RPMI7951 (cell line): ENCODE measurements around the gene LAMA1. TPM values are rescaled to one million over a fixed set of nuclear protein-coding genes. Genes with fewer than 3 reads are reported as not detected.

Source experiments
- DNase-seq: peaks from one replicate; pipeline ENCODE4 v3.0.0-alpha.2; 2012; ENCODE audit warnings: low read depth
- total RNA-seq: library from RNA; depleted of rRNA; stranded (reverse); fragments of >200 nt; shearing (Covaris generic); gene quantifications from 2 replicates; pipeline ENCODE4 v1.2.3, GENCODE V29; 2014

The LAMA1 gene
- total RNA-seq, 1 experiment from 2014 or later, result 1.2 TPM

- DNase-seq, result no peak
These were observed 12.3 kb downstream of the LAMA1 start for GRCh38 chr18:7105268-7105667.

- no peak for DNase-seq
These were observed 12.9 kb downstream of the LAMA1 start for GRCh38 chr18:7104649-7105048.

- no peak for DNase-seq
These were observed 15.5 kb downstream of the LAMA1 start for GRCh38 chr18:7102131-7102530.

GRCh38 chr18:7096838-7097237, 20.8 kb downstream of the LAMA1 start:
- no peak for DNase-seq

- no peak for DNase-seq
These were observed 23.2 kb downstream of the LAMA1 start for GRCh38 chr18:7094427-7094826.

- no peak for DNase-seq
These were observed 26.8 kb downstream of the LAMA1 start for GRCh38 chr18:7090771-7091170.

- no peak for DNase-seq
These were observed 28.2 kb downstream of the LAMA1 start for GRCh38 chr18:7089369-7089768.

- peak; percentile 5 for DNase-seq
These were observed 33.2 kb downstream of the LAMA1 start for GRCh38 chr18:7084080-7085065.

- no peak for DNase-seq
These were observed 34.9 kb downstream of the LAMA1 start for GRCh38 chr18:7082671-7083070.

GRCh38 chr18:7079231-7079630, 38.4 kb downstream of the LAMA1 start:
- no peak for DNase-seq

- DNase-seq, result no peak
These were observed 45.0 kb downstream of the LAMA1 start for GRCh38 chr18:7072593-7072992.

GRCh38 chr18:7071600-7071999, 46.0 kb downstream of the LAMA1 start:
- no peak for DNase-seq

GRCh38 chr18:7070466-7070865, 47.1 kb downstream of the LAMA1 start:
- DNase-seq, result no peak

- no peak for DNase-seq
These were observed 48.6 kb downstream of the LAMA1 start for GRCh38 chr18:7068871-7069590.

- DNase-seq, result no peak
These were observed 50.5 kb downstream of the LAMA1 start for GRCh38 chr18:7066965-7067555.

- no peak for DNase-seq
These were observed 51.9 kb downstream of the LAMA1 start for GRCh38 chr18:7065736-7066135.

GRCh38 chr18:7064346-7064745, 53.3 kb downstream of the LAMA1 start:
- no peak for DNase-seq

- no peak for DNase-seq
These were observed 54.8 kb downstream of the LAMA1 start for GRCh38 chr18:7062811-7063210.

GRCh38 chr18:7062236-7062635, 55.4 kb downstream of the LAMA1 start:
- DNase-seq, result no peak

- no peak for DNase-seq
These were observed 58.3 kb downstream of the LAMA1 start for GRCh38 chr18:7059276-7059675.

- no peak for DNase-seq
These were observed 61.6 kb downstream of the LAMA1 start for GRCh38 chr18:7056026-7056425.

GRCh38 chr18:7049951-7050350, 67.6 kb downstream of the LAMA1 start:
- DNase-seq, result no peak

- DNase-seq, result no peak
These were observed 69.5 kb downstream of the LAMA1 start for GRCh38 chr18:7048081-7048480.
